Aorta (tissue), 5 donors: Measurements from ENCODE around the gene SPATA9. TPM values are rescaled to one million over a fixed set of nuclear protein-coding genes. Genes with fewer than 3 reads are reported as not detected.

Source experiments
- ATAC-seq: fragments of 200-7000 bp; cut with Tn5 transposase; one replicate; pipeline ENCODE4 v1.9.1; 2022; ENCODE audit warnings: moderate library complexity; ENCODE audit not compliant: low FRiP score
- DNase-seq, 2 donors: peaks; one replicate each; pipeline ENCODE4 v3.0.0-alpha.2; 2020
- H3K27ac ChIP-seq, 2 donors: one replicate each; pipeline ENCODE4 v1.5.1; 2013; ENCODE audit warnings: low read length in 2 of 2, mild to moderate bottlenecking in 2 of 2, moderate library complexity in 2 of 2, control low read depth in 1 of 2, inconsistent platforms in 1 of 2, low read depth in 1 of 2
- H3K27me3 ChIP-seq, 2 donors: one replicate each; pipeline ENCODE4 v1.6.1; 2013; ENCODE audit warnings: control low read depth in 1 of 2, low read length in 1 of 2, mild to moderate bottlenecking in 1 of 2, moderate library complexity in 1 of 2; ENCODE audit not compliant: insufficient read depth in 2 of 2, control insufficient read depth in 1 of 2
- H3K36me3 ChIP-seq, 2 donors: one replicate each; pipeline ENCODE4 v1.6.1; 2013; ENCODE audit warnings: control low read depth in 1 of 2, low read length in 1 of 2, mild to moderate bottlenecking in 1 of 2; ENCODE audit not compliant: insufficient read depth in 2 of 2, control insufficient read depth in 1 of 2
- H3K4me1 ChIP-seq, 2 donors: one replicate each; pipeline ENCODE4 v1.6.1; 2013; ENCODE audit warnings: low read length in 2 of 2, control low read depth in 1 of 2, mild to moderate bottlenecking in 1 of 2, moderate library complexity in 1 of 2; ENCODE audit not compliant: insufficient read depth in 2 of 2, control insufficient read depth in 1 of 2
- H3K4me3 ChIP-seq, 2 donors: one replicate each; pipeline ENCODE4 v1.5.1; 2013; ENCODE audit warnings: low read length in 2 of 2, control low read depth in 1 of 2, mild to moderate bottlenecking in 1 of 2
- H3K9me3 ChIP-seq: one replicate; pipeline ENCODE4 v1.6.1; 2013; ENCODE audit warnings: mild to moderate bottlenecking, low read length; ENCODE audit not compliant: control insufficient read depth
- WGBS, 2 donors: extraction: QIAGEN DNeasy Blood & Tissue Kit; methylation state at CpG; one replicate each; pipeline ENCODE4 v1.1.7; 2013; 5-methylcytosine and 5-hydroxymethylcytosine counted together
- intact Hi-C, 2 donors: fragments of 100-400 bp; cut with DNase I; formaldehyde crosslinking; loops; one replicate each; pipeline versions ENCODE4 v1.14.2 to v1.15.0; 2022
- polyA plus RNA-seq, 2 donors: library from polyadenylated mRNA; stranded (reverse); fragments of 200-250 nt; gene quantifications; one replicate each; pipeline ENCODE4 v1.2.3, GENCODE V29; 2013
- total RNA-seq, 2 donors: library from RNA; stranded (reverse); fragmentation: NEBNext Ultra II Directional; extraction: Animal tissue kit (Norgen Biotek cat#: 25700); gene quantifications; one replicate each; pipeline ENCODE4 v1.2.1, GENCODE V29; 2021
- donor health status: healthy with polysubstance abuse.
- donor health status: Bipolar disorder and iron deficiency.
- donor health status: DM: no; HTN: no; CAD: no.
- donor health status: DM: no; HTN: no; CAD: no.
- donor health status: DM: yes; HTN: yes; CAD: no.

Gene SPATA9
- total and polyA plus RNA-seq, 4 donors, result 0.38 to 0.60 (median 0.45) TPM; not detected in 1

DNA sequence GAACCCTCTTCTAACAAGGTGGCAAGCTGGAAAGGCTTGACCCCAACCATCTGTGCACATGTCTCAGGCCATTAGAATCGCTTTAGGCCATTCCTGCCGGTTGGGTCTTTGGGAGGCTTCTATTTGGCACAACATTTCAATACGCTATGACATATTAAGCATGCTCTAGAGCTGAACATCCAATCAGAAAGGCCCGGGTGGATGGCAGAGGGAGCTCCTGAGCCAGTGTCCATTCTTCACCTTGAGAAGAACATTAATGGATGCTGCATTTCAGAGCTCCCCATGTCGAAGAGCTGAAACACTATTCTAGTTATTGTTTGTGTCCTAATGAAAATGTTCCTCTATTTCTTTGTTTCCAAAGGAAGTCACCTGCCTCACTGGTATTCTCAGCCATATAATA, 12.8 kb downstream of the SPATA9 start:
- no peaks in the 10 kb centered on the region for H3K9me3 ChIP-seq
- intact Hi-C loops, result loop anchor here (5.0 to 10.0 kb wide), 3 partner anchors 65 to 177 kb away; partner anchors contain the start of gene RHOBTB3 (in 1 of the 2)
- peaks cover 0 to 5% of the 10 kb centered on the region in 2 donors for H3K4me1 ChIP-seq
- 93% methylated on average over 5 of the region's 5 CpGs for WGBS, 2 donors
- no peak overlapping the region for H3K27ac ChIP-seq
- no peaks in the 10 kb centered on the region for H3K36me3 ChIP-seq
- H3K27me3 ChIP-seq, result no peaks in the 10 kb centered on the region
- ATAC-seq (no peak), DNase-seq (no peak)
- H3K4me3 ChIP-seq, result no peak overlapping the region

GRCh38 chr5:95669540-95669939, 13.3 kb downstream of the SPATA9 start:
- 30 to 34% methylated on average over 4 of the region's 4 CpGs for WGBS, 2 donors

DNA sequence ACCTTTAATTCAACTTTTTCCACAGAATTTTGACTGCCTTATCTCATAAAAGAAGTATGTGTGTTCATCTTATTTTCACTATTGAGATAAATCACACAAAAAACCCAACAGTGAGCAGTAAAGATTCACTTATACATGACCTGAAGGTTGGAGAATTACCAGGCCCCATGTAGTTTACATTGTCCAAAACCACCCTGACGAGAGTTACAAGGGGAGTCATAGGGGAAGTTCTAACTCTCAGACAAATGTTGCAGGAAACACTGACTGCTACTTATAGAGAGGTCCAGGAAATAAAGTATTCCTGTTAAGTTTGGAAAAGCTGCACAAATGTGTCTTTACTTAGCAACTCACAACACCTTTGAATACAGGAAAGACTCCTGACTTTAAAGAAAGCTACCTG, 14.1 kb downstream of the SPATA9 start:
- Histone ChIP-seq H3K36me3 (no peaks in the 10 kb centered on the region), H3K27me3 (no peaks in the 10 kb centered on the region), H3K4me3 (no peak overlapping the region), H3K4me1 (peaks cover 0 to 5% of the 10 kb centered on the region in 2 donors), H3K9me3 (no peaks in the 10 kb centered on the region), H3K27ac (no peak overlapping the region)
- DNase-seq (no peak), ATAC-seq (no peak)
- WGBS, 2 donors, result 94 to 96% methylated on average over 1 of the region's 1 CpG
- intact Hi-C loops, result loop anchor here (5.0 to 10.0 kb wide), 3 partner anchors 66 to 179 kb away; partner anchors contain the start of gene RHOBTB3 (in 1 of the 2)

More at GRCh38 chr5:95669540-95669939, 13.3 kb downstream of the SPATA9 start:
- Histone ChIP-seq H3K27me3 (no peaks in the 10 kb centered on the region), H3K4me1 (peaks cover 0 to 5% of the 10 kb centered on the region in 2 donors), H3K27ac (no peak overlapping the region), H3K4me3 (no peak overlapping the region), H3K36me3 (no peaks in the 10 kb centered on the region), H3K9me3 (no peaks in the 10 kb centered on the region)
- ATAC-seq (peak; percentile 88), DNase-seq (peak; percentile 75 to 76)
- intact Hi-C loops, result loop anchor here (5.0 to 10.0 kb wide), 3 partner anchors 65 to 178 kb away; partner anchors contain the start of gene RHOBTB3 (in 1 of the 2)

- H3K27me3 ChIP-seq, result no peaks in the 10 kb centered on the region
- intact Hi-C loops, result loop anchor here (5.0 to 10.0 kb wide), 3 partner anchors 67 to 179 kb away; partner anchors contain the start of gene RHOBTB3 (in 1 of the 2)
- H3K27ac ChIP-seq, result no peak overlapping the region
- DNase-seq (no peak), ATAC-seq (no peak)
- peaks cover 0 to 5% of the 10 kb centered on the region in 2 donors for H3K4me1 ChIP-seq
- no peaks in the 10 kb centered on the region for H3K9me3 ChIP-seq
- no peak overlapping the region for H3K4me3 ChIP-seq
- H3K36me3 ChIP-seq, result no peaks in the 10 kb centered on the region
Measured at GRCh38 chr5:95668216-95668615, 14.6 kb downstream of the SPATA9 start.

GRCh38 chr5:95667678-95668077, 15.1 kb downstream of the SPATA9 start:
- H3K27ac ChIP-seq, result no peak overlapping the region
- no peak overlapping the region for H3K4me3 ChIP-seq
- H3K9me3 ChIP-seq, result no peaks in the 10 kb centered on the region
- ATAC-seq (no peak), DNase-seq (no peak)
- H3K4me1 ChIP-seq, result peaks cover 0 to 5% of the 10 kb centered on the region in 2 donors
- H3K36me3 ChIP-seq, result no peaks in the 10 kb centered on the region
- intact Hi-C loops, result loop anchor here (5.0 to 10.0 kb wide), 3 partner anchors 67 to 180 kb away; partner anchors contain the start of gene RHOBTB3 (in 1 of the 2)
- H3K27me3 ChIP-seq, result no peaks in the 10 kb centered on the region

GRCh38 chr5:95667061-95667618, 15.7 kb downstream of the SPATA9 start:
- Histone ChIP-seq H3K27me3 (no peaks in the 10 kb centered on the region), H3K4me3 (no peak overlapping the region), H3K36me3 (no peaks in the 10 kb centered on the region), H3K9me3 (no peaks in the 10 kb centered on the region), H3K27ac (no peak overlapping the region), H3K4me1 (peaks cover 0 to 5% of the 10 kb centered on the region in 2 donors)
- 86 to 91% methylated on average over 4 of the region's 4 CpGs for WGBS, 2 donors
- ATAC-seq, result no peak
- intact Hi-C loops, result loop anchor here (5.0 to 10.0 kb wide), 3 partner anchors 68 to 180 kb away; partner anchors contain the start of gene RHOBTB3 (in 1 of the 2)
- DNase-seq, result no peak

GRCh38 chr5:95664204-95664786, 18.5 kb downstream of the SPATA9 start:
- 10 to 20% methylated on average over 3 of the region's 3 CpGs for WGBS, 2 donors
- Histone ChIP-seq H3K4me1 (peaks cover 0 to under 1% of the 10 kb centered on the region in 2 donors), H3K27ac (no peak overlapping the region), H3K36me3 (no peaks in the 10 kb centered on the region), H3K4me3 (no peak overlapping the region), H3K27me3 (no peaks in the 10 kb centered on the region), H3K9me3 (no peaks in the 10 kb centered on the region)
- ATAC-seq (no peak), DNase-seq (no peak)
- intact Hi-C loops, result loop anchor here in 1 of 2 donors (5.0 to 10.0 kb wide), 3 partner anchors 71 to 183 kb away; partner anchors contain the start of gene RHOBTB3

DNA sequence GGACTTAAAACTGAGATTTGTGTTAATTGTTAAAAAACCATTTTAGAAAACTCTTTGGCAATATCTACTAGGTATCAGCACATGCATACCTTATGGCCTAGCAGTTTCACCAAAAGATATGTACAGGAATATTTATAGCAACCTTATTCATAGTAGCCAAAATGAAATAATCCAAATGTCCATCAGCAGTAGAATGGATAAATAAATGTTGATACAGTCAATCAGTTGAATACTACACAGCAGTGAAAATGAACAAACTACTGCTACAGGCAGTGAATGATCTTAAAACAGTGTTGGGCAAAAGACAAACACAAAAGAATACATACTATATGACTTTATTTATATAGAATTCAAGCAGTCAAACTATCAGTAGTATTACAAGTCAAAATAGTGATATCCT, 19.8 kb downstream of the SPATA9 start:
- intact Hi-C loops, result loop anchor here in 1 of 2 donors (5.0 to 10.0 kb wide), 3 partner anchors 72 to 184 kb away; partner anchors contain the start of gene RHOBTB3
- ATAC-seq, result no peak
- Histone ChIP-seq H3K27me3 (no peaks in the 10 kb centered on the region), H3K36me3 (no peaks in the 10 kb centered on the region), H3K4me3 (no peak overlapping the region), H3K27ac (no peak overlapping the region), H3K9me3 (no peaks in the 10 kb centered on the region), H3K4me1 (no peaks in the 10 kb centered on the region)
- DNase-seq, result no peak
